DND-41 (cell line): ENCODE measurements around the gene MYH9.

Experiments
- ATAC-seq: fragments of 200-7000 bp; cut with Tn5 transposase; 3 replicates; pipeline ENCODE4 v1.9.1; 2021; ENCODE audit warnings: low read depth; ENCODE audit not compliant: insufficient read depth
- DNase-seq: peaks from one replicate; pipeline ENCODE4 v3.0.0-alpha.2; 2020
- H2AFZ ChIP-seq: 2 replicates; pipeline ENCODE4 v1.6.0; 2012; ENCODE audit warnings: low read depth, low read length
- H3K27ac ChIP-seq: 2 replicates; pipeline ENCODE4 v1.5.1; 2012; ENCODE audit warnings: low read length, inconsistent platforms
- H3K27me3 ChIP-seq: fragments of 200-600 bp; sonication (generic); 2 replicates; pipeline ENCODE4 v1.6.0; 2012; ENCODE audit warnings: low read length, mild to moderate bottlenecking, inconsistent platforms; ENCODE audit not compliant: insufficient read depth, poor library complexity
- H3K36me3 ChIP-seq: 2 replicates; pipeline ENCODE4 v1.5.1; 2012; ENCODE audit warnings: low read length, inconsistent platforms; ENCODE audit not compliant: insufficient read depth
- H3K4me1 ChIP-seq: 2 replicates; pipeline ENCODE4 v1.5.1; 2012; ENCODE audit warnings: mild to moderate bottlenecking, low read length; ENCODE audit not compliant: insufficient read depth
- H3K4me2 ChIP-seq: 2 replicates; pipeline ENCODE4 v1.6.0; 2012; ENCODE audit warnings: mild to moderate bottlenecking, moderate library complexity, low read length, inconsistent platforms; ENCODE audit not compliant: insufficient read depth
- H3K4me3 ChIP-seq, 2 experiments: fragments of 200-600 bp in 1 of 2; shearing (Covaris generic) in 1 of 2; 2 replicates each; pipeline ENCODE4 v1.5.1; 2012 to 2016; ENCODE audit warnings: inconsistent platforms in 2 of 2, low read length in 2 of 2, mild to moderate bottlenecking in 2 of 2, low read depth in 1 of 2, moderate library complexity in 1 of 2
- H3K79me2 ChIP-seq: 2 replicates; pipeline ENCODE4 v1.6.0; 2012; ENCODE audit warnings: low read length, inconsistent platforms; ENCODE audit not compliant: insufficient read depth
- H3K9ac ChIP-seq: 2 replicates; pipeline ENCODE4 v1.6.0; 2012; ENCODE audit warnings: low read depth, mild to moderate bottlenecking, inconsistent platforms, low read length, moderate library complexity
- H3K9me3 ChIP-seq: 2 replicates; pipeline ENCODE4 v1.5.1; 2012; ENCODE audit warnings: low read length, moderate library complexity, mild to moderate bottlenecking, inconsistent platforms; ENCODE audit not compliant: insufficient read depth, severe bottlenecking
- H4K20me1 ChIP-seq: 2 replicates; pipeline ENCODE4 v1.6.0; 2012; ENCODE audit warnings: low read length; ENCODE audit not compliant: insufficient read depth
- EZH2 ChIP-seq: IDR thresholded peaks from 3 replicates; pipeline ENCODE4 v1.6.1; 2012; ENCODE audit warnings: borderline replicate concordance, low read depth, mild to moderate bottlenecking, moderate library complexity, low read length, inconsistent platforms; ENCODE audit not compliant: severe bottlenecking
- TF ChIP-seq, protein P1 (sequence below): IDR thresholded peaks from 2 replicates; pipeline ENCODE4 v1.5.1; 2012; ENCODE audit warnings: borderline replicate concordance, low read length, moderate library complexity, mild to moderate bottlenecking; ENCODE audit not compliant: poor library complexity, severe bottlenecking; ENCODE audit errors: extremely low read depth

Gene MYH9

DNA sequence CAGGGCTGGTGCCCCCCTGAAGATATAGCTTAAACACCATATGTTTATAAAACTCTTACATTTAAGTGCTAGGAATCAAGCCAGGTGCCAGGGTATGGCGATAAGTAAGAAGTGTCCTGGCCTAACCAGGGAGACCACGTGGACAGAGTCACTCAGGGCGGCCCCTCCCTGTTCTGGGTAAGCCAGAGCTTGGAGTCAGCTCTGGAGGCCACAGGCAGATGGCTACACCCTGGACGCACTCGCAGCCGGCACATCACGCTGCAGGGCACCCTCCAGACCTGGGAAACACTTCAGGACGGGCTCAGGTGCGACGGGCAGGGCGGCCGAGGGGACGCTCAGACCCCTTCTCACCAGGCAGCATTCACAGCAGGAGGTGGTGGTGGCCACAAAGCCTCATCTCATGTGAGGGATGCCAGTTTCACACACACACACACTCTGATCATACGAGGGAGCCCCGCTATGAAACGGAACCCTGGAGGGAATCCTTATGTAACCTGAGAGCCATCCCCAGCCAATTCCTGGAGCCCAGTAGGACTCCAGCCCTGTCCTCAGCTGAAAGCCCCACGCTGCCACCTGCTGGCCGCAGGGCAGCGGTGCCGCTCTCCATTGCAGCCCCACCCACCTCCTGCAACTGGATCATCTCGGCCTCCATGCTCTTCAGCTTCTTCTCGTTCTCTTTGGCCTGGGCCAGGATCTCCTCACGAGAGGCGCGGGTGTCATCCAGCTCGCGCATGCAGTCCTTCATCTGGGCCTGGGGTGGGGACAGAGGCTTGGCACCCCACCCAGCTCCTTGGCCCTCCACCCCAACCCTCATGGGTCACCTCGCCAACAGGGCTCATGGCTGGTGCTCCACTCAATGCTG is 101.4 kb downstream of the MYH9 start:
- ATAC-seq = peak; percentile 95

DNA sequence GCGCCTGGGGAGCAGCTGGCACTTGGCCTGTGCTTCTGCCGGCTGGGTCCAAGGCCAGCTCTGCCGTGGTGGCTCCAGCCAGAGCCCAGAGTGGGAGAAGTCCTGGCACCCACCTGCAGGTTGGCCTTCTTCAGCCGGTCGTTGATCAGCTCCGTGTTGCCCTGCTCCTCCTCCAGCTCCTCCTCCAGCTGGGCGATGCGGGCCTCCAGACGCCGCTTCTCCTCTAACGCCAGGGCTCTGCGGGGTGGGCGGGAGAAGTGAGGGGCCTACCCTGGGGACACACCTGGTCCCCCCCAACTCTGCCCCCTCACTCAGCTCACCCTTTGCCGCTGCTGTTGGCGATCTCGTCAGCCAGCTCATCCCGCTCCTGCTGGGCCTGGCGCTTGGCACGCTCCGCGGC is 102.2 kb downstream of the MYH9 start:
- no peaks in the 10 kb centered on the region for H3K4me1 ChIP-seq
- TF ChIP-seq, protein P1, sequence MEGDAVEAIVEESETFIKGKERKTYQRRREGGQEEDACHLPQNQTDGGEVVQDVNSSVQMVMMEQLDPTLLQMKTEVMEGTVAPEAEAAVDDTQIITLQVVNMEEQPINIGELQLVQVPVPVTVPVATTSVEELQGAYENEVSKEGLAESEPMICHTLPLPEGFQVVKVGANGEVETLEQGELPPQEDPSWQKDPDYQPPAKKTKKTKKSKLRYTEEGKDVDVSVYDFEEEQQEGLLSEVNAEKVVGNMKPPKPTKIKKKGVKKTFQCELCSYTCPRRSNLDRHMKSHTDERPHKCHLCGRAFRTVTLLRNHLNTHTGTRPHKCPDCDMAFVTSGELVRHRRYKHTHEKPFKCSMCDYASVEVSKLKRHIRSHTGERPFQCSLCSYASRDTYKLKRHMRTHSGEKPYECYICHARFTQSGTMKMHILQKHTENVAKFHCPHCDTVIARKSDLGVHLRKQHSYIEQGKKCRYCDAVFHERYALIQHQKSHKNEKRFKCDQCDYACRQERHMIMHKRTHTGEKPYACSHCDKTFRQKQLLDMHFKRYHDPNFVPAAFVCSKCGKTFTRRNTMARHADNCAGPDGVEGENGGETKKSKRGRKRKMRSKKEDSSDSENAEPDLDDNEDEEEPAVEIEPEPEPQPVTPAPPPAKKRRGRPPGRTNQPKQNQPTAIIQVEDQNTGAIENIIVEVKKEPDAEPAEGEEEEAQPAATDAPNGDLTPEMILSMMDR = no peak
- TF ChIP-seq EZH2 = no peak
- no peak overlapping the region for H3K4me2 ChIP-seq
- H3K27me3 ChIP-seq = no peaks in the 10 kb centered on the region
- H3K4me3 ChIP-seq = no peak overlapping the region
- no peak overlapping the region for H3K27ac ChIP-seq
- no peak overlapping the region for H3K9ac ChIP-seq
- H4K20me1 ChIP-seq = no peaks in the 10 kb centered on the region; the same call in 1 of the 2 replicates
- H3K36me3 ChIP-seq = peaks cover 87% of the 10 kb centered on the region
- H3K9me3 ChIP-seq = no peaks in the 10 kb centered on the region
- H3K79me2 ChIP-seq = no peaks in the 10 kb centered on the region
- ATAC-seq (no peak), DNase-seq (no peak)
- H2AFZ ChIP-seq = no peak overlapping the region

More for the DNA sequence above, 101.4 kb downstream of the MYH9 start:
- H2AFZ ChIP-seq = no peak overlapping the region
- DNase-seq = peak; percentile 76
- H3K79me2 ChIP-seq = no peaks in the 10 kb centered on the region
- H3K27ac ChIP-seq = no peak overlapping the region
- H3K9me3 ChIP-seq = no peaks in the 10 kb centered on the region
- no peak overlapping the region for H3K9ac ChIP-seq
- H3K27me3 ChIP-seq = no peaks in the 10 kb centered on the region
- H4K20me1 ChIP-seq = no peaks in the 10 kb centered on the region; the same call in 1 of the 2 replicates
- no peaks in the 10 kb centered on the region for H3K4me1 ChIP-seq
- TF ChIP-seq EZH2 = no peak
- TF ChIP-seq, protein P1 = peak; percentile 98
- H3K4me2 ChIP-seq = no peak overlapping the region
- peaks cover 82% of the 10 kb centered on the region for H3K36me3 ChIP-seq
- no peak overlapping the region for H3K4me3 ChIP-seq

DNA sequence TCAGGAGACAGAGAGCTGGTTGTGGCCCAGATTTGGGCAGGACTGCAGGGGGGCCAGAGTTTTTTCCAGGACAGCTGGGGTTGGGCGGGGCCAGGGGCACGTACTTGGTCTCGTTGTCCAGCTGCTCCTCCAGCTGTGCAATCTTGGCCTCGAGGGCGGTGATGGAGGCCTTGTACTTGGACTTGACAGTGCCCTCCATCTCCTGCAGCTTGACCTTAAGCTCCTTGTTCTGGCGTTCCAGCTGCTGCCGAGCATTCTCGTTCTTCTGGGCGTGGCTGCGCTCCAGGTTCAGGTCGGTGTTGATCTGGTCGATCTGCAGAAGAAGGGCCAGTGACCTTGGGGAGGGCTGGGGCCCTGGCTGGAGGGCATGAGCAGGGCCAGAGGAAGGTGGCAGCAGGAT is 102.8 kb downstream of the MYH9 start:
- no peak overlapping the region for H3K4me3 ChIP-seq
- no peak for DNase-seq
- H3K9me3 ChIP-seq = no peaks in the 10 kb centered on the region
- H3K36me3 ChIP-seq = peaks cover 89% of the 10 kb centered on the region
- no peak overlapping the region for H3K9ac ChIP-seq
- H3K4me1 ChIP-seq = no peaks in the 10 kb centered on the region
- no peak overlapping the region for H2AFZ ChIP-seq
- TF ChIP-seq EZH2 = no peak
- TF ChIP-seq, protein P1 = no peak
- no peak overlapping the region for H3K4me2 ChIP-seq
- H3K27me3 ChIP-seq = no peaks in the 10 kb centered on the region
- H4K20me1 ChIP-seq = no peaks in the 10 kb centered on the region; the same call in 1 of the 2 replicates
- no peak overlapping the region for H3K27ac ChIP-seq
- no peaks in the 10 kb centered on the region for H3K79me2 ChIP-seq
- ATAC-seq = no peak
